HepG2 (cell line): Measurements from ENCODE around the gene NAGS. TPM values are rescaled to one million over a fixed set of nuclear protein-coding genes. Genes with fewer than 3 reads are reported as not detected.

ENCODE experiments used
- FOXP4 ChIP-seq: sonication (generic); formaldehyde crosslinking; IDR thresholded peaks from 2 replicates; pipeline ENCODE4 v1.4.0; 2020; ENCODE audit warnings: missing genetic modification reagents
- HDAC1 ChIP-seq: sonication (generic); formaldehyde crosslinking; IDR thresholded peaks from 2 replicates; pipeline ENCODE4 v1.5.1; 2020; ENCODE audit warnings: mild to moderate bottlenecking, missing genetic modification reagents
- HNF1B ChIP-seq: sonication (generic); formaldehyde crosslinking; IDR thresholded peaks from 2 replicates; pipeline ENCODE4 v1.5.1; 2020; ENCODE audit warnings: mild to moderate bottlenecking, moderate library complexity, missing genetic modification reagents
- PBX2 ChIP-seq: IDR thresholded peaks from 2 replicates; pipeline ENCODE4 v1.6.1; 2016; ENCODE audit warnings: control low read depth
- SMARCE1 ChIP-seq: fragments of 450-650 bp; IDR thresholded peaks from 2 replicates; pipeline ENCODE4 v1.6.1; 2017; ENCODE audit warnings: borderline replicate concordance
- ZFP62 ChIP-seq: sonication (generic); formaldehyde crosslinking; IDR thresholded peaks from 2 replicates; pipeline ENCODE4 v1.4.0; 2020; ENCODE audit warnings: missing genetic modification reagents
- ZNF609 ChIP-seq: sonication (generic); formaldehyde crosslinking; IDR thresholded peaks from 2 replicates; pipeline ENCODE4 v1.4.0; 2020; ENCODE audit warnings: mild to moderate bottlenecking, missing genetic modification reagents, borderline replicate concordance
- ZNF687 ChIP-seq: sonication (generic); formaldehyde crosslinking; IDR thresholded peaks from 2 replicates; pipeline ENCODE4 v1.5.1; 2020; ENCODE audit warnings: mild to moderate bottlenecking, missing genetic modification reagents, moderate library complexity
- ZNF749 ChIP-seq: sonication (generic); formaldehyde crosslinking; IDR thresholded peaks from 2 replicates; pipeline ENCODE4 v1.8.0; 2022; ENCODE audit warnings: mild to moderate bottlenecking, missing genetic modification reagents, moderate library complexity, borderline replicate concordance
- ZNF780A ChIP-seq: sonication (generic); formaldehyde crosslinking; IDR thresholded peaks from 2 replicates; pipeline ENCODE4 v1.8.0; 2022; ENCODE audit warnings: mild to moderate bottlenecking, missing genetic modification reagents, moderate library complexity
- ZNF800 ChIP-seq: sonication (generic); formaldehyde crosslinking; IDR thresholded peaks from 2 replicates; pipeline ENCODE4 v1.4.0; 2020; ENCODE audit warnings: missing genetic modification reagents
- polyA plus RNA-seq, 8 experiments: library from polyadenylated mRNA; depleted of rRNA in 3 of 8; stranded (reverse) in 7 of 8; unstranded in 1 of 8; fragments of >200 nt; fragmentation: Illumina TruSeq in 4 of 8; extraction: Trizol in 4 of 8; gene quantifications; 2 replicates each; pipeline versions ENCODE4 v1.2.1 to v1.2.3, GENCODE V29; 2011 to 2016; ENCODE audit warnings: low read depth in 4 of 8, missing spikeins in 1 of 8, mixed read lengths in 1 of 8; ENCODE audit not compliant: insufficient read depth in 1 of 8
- total RNA-seq, 5 experiments: library from RNA; depleted of rRNA; stranded (reverse); fragments of >200 nt; fragmentation: Illumina TruSeq; extraction: Trizol; gene quantifications; 2 replicates each; pipeline ENCODE4 v1.2.3, GENCODE V29; 2016; ENCODE audit warnings: low read depth in 1 of 5

The NAGS gene
- total and polyA plus RNA-seq, 2 of the 13 experiments (the other 11 are each of a cell fraction or from before 2014, with no cell fraction given): 4.3 to 5.1 TPM

GRCh38 chr17:43976963-43977837 is 27.2 kb upstream of the NAGS start (continued):
- TF ChIP-seq ZNF687 (CRISPR knock-in tag) (peak; percentile 45), FOXP4 (CRISPR knock-in tag) (peak; percentile 59), ZNF609 (CRISPR knock-in tag) (peak; percentile 25; the same call in 1 of the 2 replicates), SMARCE1 (no peak), ZFP62 (CRISPR knock-in tag) (no peak), HNF1B (CRISPR knock-in tag) (peak; percentile 64), ZNF749 (CRISPR knock-in tag) (no peak), ZNF800 (CRISPR knock-in tag) (no peak), HDAC1 (CRISPR knock-in tag) (0 out of 2 replicates have a peak, but pooled peaks have one; percentile 60), ZNF780A (CRISPR knock-in tag) (no peak), PBX2 (peak; percentile 74)
